ENCODE data around the gene HIGD1A. TPM values are rescaled to one million over a fixed set of nuclear protein-coding genes. Genes with fewer than 3 reads are reported as not detected.

The HIGD1A gene
- 94.7 and 95.4 TPM in 2 replicates for total RNA-seq (2021; fragmentation: NEBNext Ultra II Directional; extraction: Animal tissue kit (Norgen Biotek cat#: 25700))
- 33.5 and 67.3 TPM in 2 replicates for polyA plus RNA-seq (2011; rRNA removed)
- polyA plus RNA-seq (2011; cell fraction: cytosol; rRNA removed) = 106 TPM
- 7.9 TPM for polyA plus RNA-seq (2011; cell fraction: nucleus; rRNA removed)
- 60.1 to 100 TPM (median 79.3 TPM) in 4 replicates for polyA plus RNA-seq (2012, experiment 1 of 2)
- polyA plus RNA-seq (2012, experiment 2 of 2) = 55.6 TPM
- polyA plus RNA-seq (2013, experiment 1 of 2) = 97.9 TPM
- polyA plus RNA-seq (2013, experiment 2 of 2) = 106 TPM
- polyA minus RNA-seq (2011; rRNA and poly(A)+ RNA removed) = 22.6 and 37.3 TPM in 2 replicates
- polyA minus RNA-seq (2011; cell fraction: cytosol; rRNA and poly(A)+ RNA removed) = 27.4 TPM
- 17.6 TPM for polyA minus RNA-seq (2011; cell fraction: nucleus; rRNA and poly(A)+ RNA removed)
- long read RNA-seq, experiment 1, transcript HIGD1A-201 (4 exons, 1,373 nt) = major isoform, 71 of 97 reads
- long read RNA-seq, experiment 1, transcript HIGD1A-204 (4 exons, 585 nt) = minor isoform, 6 of 97 reads
- long read RNA-seq, experiment 1, partial matches to known transcripts = 12 of 97 reads
- long read RNA-seq, experiment 1, other reads (novel, unspliced or antisense) = 7 of 97 reads
- long read RNA-seq, experiment 2, transcript HIGD1A-205 (3 exons, 983 nt) = minor isoform, 7 of 297 reads
- long read RNA-seq, experiment 2, transcript HIGD1A-204 (4 exons, 585 nt) = minor isoform, 15 of 297 reads
- long read RNA-seq, experiment 2, transcript HIGD1A-201 (4 exons, 1,373 nt) = major isoform, 264 of 297 reads
- long read RNA-seq, experiment 2, partial matches to known transcripts = 2 of 297 reads
- long read RNA-seq, experiment 2, other reads (novel, unspliced or antisense) = 6 of 297 reads

- no peaks in the 10 kb centered on the region; a peak in 1 of 8 replicates for H3K36me3 ChIP-seq (ENCODE audit: control insufficient read depth in 2 of 4, insufficient read depth in 4 of 4, low read length in 3 of 4)
- FAIRE-seq = no peak
- H3K23me2 ChIP-seq (ENCODE audit: low read depth, low read length) = peaks cover 10% of the 10 kb centered on the region; the same call in 1 of the 2 replicates
- H3K4me2 ChIP-seq (ENCODE audit: insufficient read depth in 1 of 2, low read depth in 2 of 2, low read length in 2 of 2) = peak within 1 kb of the TSS; percentile 80 to 99
- WGBS, 2 experiments (ENCODE audit: extremely low coverage in 1 of 2, insufficient coverage in 1 of 2, insufficient read length in 1 of 2, insufficient replicate concordance in 2 of 2, low coverage in 1 of 2, low lambda C conversion rate in 2 of 2, missing lambda C conversion rate in 1 of 2) = 1% methylated on average over 63 of the region's 63 CpGs; no CpG with 5 or more reads in 1 of the 2 experiments
- peak within 1 kb of the TSS; percentile 85 to 96 (median 88) for H3K4me3 ChIP-seq (ENCODE audit: extremely low read depth in 1 of 4, insufficient read depth in 2 of 4, low read depth in 3 of 4, low read length in 4 of 4)
- POLR2A ChIA-PET (ENCODE audit: partially characterized antibody) = interaction anchor here (0.6 to 3.3 kb wide), 13 partner anchors 10 to 143 kb away, joined by 3 to 19 read pairs (median 6); partner anchors contain the start of gene KLHL40
- H4K8ac ChIP-seq (ENCODE audit: extremely low read depth, insufficient read depth, low read length) = peak within 1 kb of the TSS; percentile 95
- no peak within 1 kb of the TSS for H3K23ac ChIP-seq (ENCODE audit: insufficient read length)
- H3K79me2 ChIP-seq (ENCODE audit: control insufficient read depth in 1 of 2, insufficient read depth in 2 of 2, low read length in 2 of 2) = peaks cover 0 to 44% of the 10 kb centered on the region in 2 experiments; a peak in 3 of 4 replicates
- H3K4me1 ChIP-seq (replicated peaks in 1 of 4; ENCODE audit: control insufficient read depth in 3 of 4, insufficient read depth in 4 of 4, low read length in 3 of 4) = peaks cover 0 to 6% (median 4%) of the 10 kb centered on the region in 4 experiments; a peak in 4 of 7 replicates
- H3K56ac ChIP-seq (replicated peaks; ENCODE audit: insufficient read length, low read depth, low read length) = peak within 1 kb of the TSS; percentile 48
- H4K5ac ChIP-seq (ENCODE audit: insufficient read length, low read depth, low read length) = peak within 1 kb of the TSS; percentile 81
- H3K14ac ChIP-seq (ENCODE audit: insufficient read length) = no peak within 1 kb of the TSS
- H2BK12ac ChIP-seq (ENCODE audit: low read depth, low read length) = peak within 1 kb of the TSS; percentile 64; the same call in 1 of the 2 replicates
- H3K27me3 ChIP-seq (replicated peaks in 1 of 4; ENCODE audit: control insufficient read depth in 3 of 4, extremely low read depth in 1 of 4, insufficient read depth in 3 of 4, low read length in 3 of 4) = peaks cover 0 to 9% (median 5%) of the 10 kb centered on the region in 4 experiments; a peak in 3 of 7 replicates
- H3K79me1 ChIP-seq (ENCODE audit: low read depth, low read length) = no peaks in the 10 kb centered on the region; the same call in 1 of the 2 replicates
- no peaks in the 10 kb centered on the region for H4K20me1 ChIP-seq (replicated peaks in 1 of 2; ENCODE audit: control insufficient read depth in 1 of 2, insufficient read depth in 2 of 2, low read length in 2 of 2)
- H2AFZ ChIP-seq (ENCODE audit: low read length) = peak within 1 kb of the TSS; percentile 35; the same call in 1 of the 2 replicates
- H3K9me3 ChIP-seq (ENCODE audit: insufficient read depth in 2 of 2, low read depth in 1 of 2, low read length in 1 of 2) = no peaks in the 10 kb centered on the region
- no peak within 1 kb of the TSS for H2BK20ac ChIP-seq (ENCODE audit: low read length)
- no peak within 1 kb of the TSS for H4K91ac ChIP-seq (replicated peaks; ENCODE audit: insufficient read length, low read length)
- H3K4ac ChIP-seq (replicated peaks; ENCODE audit: insufficient read length, low read depth, low read length) = peak within 1 kb of the TSS; percentile 11
- peak within 1 kb of the TSS; percentile 52 for H3K18ac ChIP-seq (ENCODE audit: extremely low read depth, low read length)
- H2AK5ac ChIP-seq (ENCODE audit: low read depth, low read length) = peak within 1 kb of the TSS; percentile 92; the same call in 1 of the 2 replicates
- peak within 1 kb of the TSS; percentile 68 for H3K27ac ChIP-seq (ENCODE audit: low read depth, low read length)
- H2BK120ac ChIP-seq (replicated peaks; ENCODE audit: low read depth, low read length) = no peak within 1 kb of the TSS
- CTCF ChIA-PET (ENCODE audit: partially characterized antibody) = interaction anchor here (0.7 to 2.1 kb wide), 10 partner anchors 9 to 555 kb away, joined by 3 to 7 read pairs (median 4); no protein-coding TSS in a partner anchor
- H2BK15ac ChIP-seq (ENCODE audit: low read length) = peak within 1 kb of the TSS; percentile 88; the same call in 1 of the 2 replicates
- H2BK5ac ChIP-seq (ENCODE audit: low read depth, low read length) = peak within 1 kb of the TSS; percentile 91
- peak; percentile 87 to 93 for DNase-seq (ENCODE audit: low read depth in 1 of 2, low spot score in 2 of 2)
- H3K9ac ChIP-seq (replicated peaks in 1 of 4; ENCODE audit: extremely low read depth in 1 of 4, low read depth in 3 of 4, low read length in 3 of 4) = peak within 1 kb of the TSS; percentile 83 to 96 (median 91)
- TF ChIP-seq CHD1 (IDR thresholded peaks at IDR 0.05; ENCODE audit: low read depth, low read length) = no peak
- no peak for TF ChIP-seq SIRT6 (IDR thresholded peaks at IDR 0.05; ENCODE audit: low read length)
- TF ChIP-seq NRF1 (IDR thresholded peaks at IDR 0.05; ENCODE audit: low read depth, low read length) = no peak
- TF ChIP-seq KDM5A (IDR thresholded peaks at IDR 0.05; ENCODE audit: low read length) = no peak; the same call in 1 of the 2 replicates
- TF ChIP-seq KDM1A (IDR thresholded peaks at IDR 0.05; ENCODE audit: borderline replicate concordance, low read length) = no peak
- no peak for TF ChIP-seq ASH2L (IDR thresholded peaks at IDR 0.05; ENCODE audit: low read length)
- TF ChIP-seq CREB1 (IDR thresholded peaks at IDR 0.05) = peak; percentile 69
- TF ChIP-seq CBX8 (IDR thresholded peaks at IDR 0.05; ENCODE audit: borderline replicate concordance, low read depth, low read length) = no peak
These were observed at the start of gene HIGD1A for GRCh38 chr3:42804106-42804830. Gene HIGD1A (minus strand): TSS chr3:42804490. CDS start chr3:42794253, 10,237 bp downstream.

Measured in H1 (cell line).